22Rv1 (cell line): ENCODE results near the gene KRT27.

ENCODE experiments used
- ZFX ChIP-seq: fragments of 450-650 bp; IDR thresholded peaks from 2 replicates; pipeline ENCODE4 v1.6.1; 2017; ENCODE audit warnings: antibody characterized with exemption, borderline replicate concordance
- TF ChIP-seq, protein P1 (sequence below): fragments of 450-650 bp; IDR thresholded peaks from 2 replicates; pipeline ENCODE4 v1.5.1; 2017; ENCODE audit warnings: mild to moderate bottlenecking

DNA sequence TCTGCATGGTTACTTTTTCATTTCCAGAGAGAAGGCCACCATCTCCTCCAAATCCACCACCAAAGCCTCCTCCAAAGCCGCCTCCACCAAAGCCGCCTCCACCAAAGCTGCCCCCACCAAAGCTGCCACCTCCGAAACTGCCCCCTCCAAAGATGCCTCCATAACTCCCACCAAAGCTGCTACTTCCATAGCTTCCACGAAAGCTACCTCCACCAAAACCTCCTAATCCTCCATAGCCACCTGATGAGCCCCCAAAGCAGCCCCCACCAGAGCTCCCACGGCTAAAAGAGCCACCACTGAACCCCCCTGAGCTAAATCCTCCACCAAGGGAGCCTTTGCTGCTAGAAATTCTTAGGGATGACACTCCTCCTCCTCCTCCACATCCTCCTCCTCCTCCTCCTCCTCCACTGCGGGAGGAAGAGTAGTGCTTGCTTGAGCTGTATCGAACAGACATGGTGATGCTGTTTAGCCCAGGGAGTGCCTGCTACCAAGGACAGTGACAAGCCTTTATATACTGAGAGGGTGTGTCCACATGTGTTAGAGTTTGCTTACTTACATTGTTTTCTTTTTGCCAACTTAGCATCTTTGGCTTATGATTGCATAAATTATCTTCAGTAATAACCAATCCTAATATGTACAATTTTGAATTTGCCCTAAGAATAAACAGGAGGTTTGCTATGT is 39.9 kb upstream of the KRT27 start, which contains the start of gene KRT10:
- TF ChIP-seq, protein P1, sequence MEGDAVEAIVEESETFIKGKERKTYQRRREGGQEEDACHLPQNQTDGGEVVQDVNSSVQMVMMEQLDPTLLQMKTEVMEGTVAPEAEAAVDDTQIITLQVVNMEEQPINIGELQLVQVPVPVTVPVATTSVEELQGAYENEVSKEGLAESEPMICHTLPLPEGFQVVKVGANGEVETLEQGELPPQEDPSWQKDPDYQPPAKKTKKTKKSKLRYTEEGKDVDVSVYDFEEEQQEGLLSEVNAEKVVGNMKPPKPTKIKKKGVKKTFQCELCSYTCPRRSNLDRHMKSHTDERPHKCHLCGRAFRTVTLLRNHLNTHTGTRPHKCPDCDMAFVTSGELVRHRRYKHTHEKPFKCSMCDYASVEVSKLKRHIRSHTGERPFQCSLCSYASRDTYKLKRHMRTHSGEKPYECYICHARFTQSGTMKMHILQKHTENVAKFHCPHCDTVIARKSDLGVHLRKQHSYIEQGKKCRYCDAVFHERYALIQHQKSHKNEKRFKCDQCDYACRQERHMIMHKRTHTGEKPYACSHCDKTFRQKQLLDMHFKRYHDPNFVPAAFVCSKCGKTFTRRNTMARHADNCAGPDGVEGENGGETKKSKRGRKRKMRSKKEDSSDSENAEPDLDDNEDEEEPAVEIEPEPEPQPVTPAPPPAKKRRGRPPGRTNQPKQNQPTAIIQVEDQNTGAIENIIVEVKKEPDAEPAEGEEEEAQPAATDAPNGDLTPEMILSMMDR = no peak
- TF ChIP-seq ZFX = no peak
